Endothelial cell (in vitro differentiated cells): Measurements from ENCODE around the gene UBA1. TPM values are rescaled to one million over a fixed set of nuclear protein-coding genes. Genes with fewer than 3 reads are reported as not detected.

ENCODE experiments used
- DNase-seq: peaks from one replicate; pipeline ENCODE4 v3.0.0; 2021; ENCODE audit warnings: low spot score
- H3K27ac Mint-ChIP-seq: one replicate; pipeline ENCODE4 v1.8.0; 2021; ENCODE audit warnings: mixed read lengths, inconsistent platforms; ENCODE audit not compliant: unreplicated experiment
- H3K27me3 Mint-ChIP-seq: one replicate; pipeline ENCODE4 v1.8.0; 2021; ENCODE audit warnings: mild to moderate bottlenecking, moderate library complexity, mixed read lengths, inconsistent platforms; ENCODE audit not compliant: unreplicated experiment
- H3K36me3 Mint-ChIP-seq: one replicate; pipeline ENCODE4 v1.8.0; 2021; ENCODE audit warnings: mild to moderate bottlenecking, low read depth, mixed read lengths, inconsistent platforms; ENCODE audit not compliant: unreplicated experiment
- H3K4me1 Mint-ChIP-seq: one replicate; pipeline ENCODE4 v1.8.0; 2021; ENCODE audit warnings: mild to moderate bottlenecking, mixed read lengths, inconsistent platforms; ENCODE audit not compliant: unreplicated experiment
- H3K4me3 Mint-ChIP-seq: one replicate; pipeline ENCODE4 v1.8.0; 2021; ENCODE audit warnings: mild to moderate bottlenecking, mixed read lengths, inconsistent platforms; ENCODE audit not compliant: unreplicated experiment
- H3K9me3 Mint-ChIP-seq: one replicate; pipeline ENCODE4 v1.8.0; 2021; ENCODE audit warnings: mixed read lengths, inconsistent platforms; ENCODE audit not compliant: unreplicated experiment
- total RNA-seq: library from RNA; stranded (reverse); fragmentation: NEBNext Ultra II Directional; extraction: Animal tissue kit (Norgen Biotek cat#: 25700); gene quantifications from one replicate; pipeline ENCODE4 v1.2.1, GENCODE V29; 2021; ENCODE audit not compliant: unreplicated experiment
- TF ChIP-seq, protein P1 (sequence below): fragments of 200-600 bp; sonication (generic); IDR thresholded peaks from one replicate; pipeline ENCODE4 v1.5.0; 2021; ENCODE audit warnings: antibody characterized with exemption; ENCODE audit not compliant: unreplicated experiment

Gene UBA1
- total RNA-seq, 1 donor from 2014 or later = 246 TPM

DNA sequence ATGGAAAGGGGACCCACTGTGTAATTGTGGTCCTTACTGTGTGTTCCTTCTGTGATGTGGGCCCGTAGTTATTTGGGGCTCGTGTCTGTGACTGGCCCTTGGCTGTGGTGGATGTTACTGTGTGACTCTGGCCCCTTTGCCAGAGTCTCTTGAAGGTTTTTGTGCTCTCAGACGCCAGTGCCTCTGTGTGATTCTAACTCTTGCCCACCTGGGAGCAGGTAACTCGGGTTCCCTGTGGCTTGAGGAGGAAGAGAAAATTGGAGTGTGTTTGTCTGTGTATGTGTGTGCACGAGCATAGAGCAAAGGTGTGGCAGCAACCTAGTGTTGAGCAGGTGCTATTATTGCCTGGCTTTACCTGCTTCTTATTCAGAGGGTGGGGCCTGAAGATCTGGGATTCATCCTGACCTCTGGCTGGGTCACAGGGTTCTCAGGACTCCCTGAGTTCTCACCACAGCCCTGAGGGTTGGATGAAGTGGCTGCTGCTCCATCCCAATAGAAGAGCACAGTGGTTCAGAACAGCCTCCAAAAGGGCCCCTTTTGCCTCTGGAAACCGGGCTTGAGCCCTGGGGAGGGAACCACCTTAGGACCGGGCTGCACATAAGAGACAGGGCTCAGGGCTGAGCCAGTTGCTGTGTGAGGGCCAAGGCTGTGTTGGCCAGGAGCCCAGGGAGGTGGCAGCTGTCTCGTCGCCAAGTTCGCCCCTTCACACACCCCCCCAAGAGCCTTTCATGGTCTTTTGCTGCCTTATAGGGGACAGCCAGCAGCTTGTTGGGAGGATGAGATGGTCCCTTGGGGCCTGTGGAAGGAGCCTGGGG is 47.3 kb upstream of the UBA1 start:
- H3K4me3 Mint-ChIP-seq = peak overlapping the region; percentile 96

DNA sequence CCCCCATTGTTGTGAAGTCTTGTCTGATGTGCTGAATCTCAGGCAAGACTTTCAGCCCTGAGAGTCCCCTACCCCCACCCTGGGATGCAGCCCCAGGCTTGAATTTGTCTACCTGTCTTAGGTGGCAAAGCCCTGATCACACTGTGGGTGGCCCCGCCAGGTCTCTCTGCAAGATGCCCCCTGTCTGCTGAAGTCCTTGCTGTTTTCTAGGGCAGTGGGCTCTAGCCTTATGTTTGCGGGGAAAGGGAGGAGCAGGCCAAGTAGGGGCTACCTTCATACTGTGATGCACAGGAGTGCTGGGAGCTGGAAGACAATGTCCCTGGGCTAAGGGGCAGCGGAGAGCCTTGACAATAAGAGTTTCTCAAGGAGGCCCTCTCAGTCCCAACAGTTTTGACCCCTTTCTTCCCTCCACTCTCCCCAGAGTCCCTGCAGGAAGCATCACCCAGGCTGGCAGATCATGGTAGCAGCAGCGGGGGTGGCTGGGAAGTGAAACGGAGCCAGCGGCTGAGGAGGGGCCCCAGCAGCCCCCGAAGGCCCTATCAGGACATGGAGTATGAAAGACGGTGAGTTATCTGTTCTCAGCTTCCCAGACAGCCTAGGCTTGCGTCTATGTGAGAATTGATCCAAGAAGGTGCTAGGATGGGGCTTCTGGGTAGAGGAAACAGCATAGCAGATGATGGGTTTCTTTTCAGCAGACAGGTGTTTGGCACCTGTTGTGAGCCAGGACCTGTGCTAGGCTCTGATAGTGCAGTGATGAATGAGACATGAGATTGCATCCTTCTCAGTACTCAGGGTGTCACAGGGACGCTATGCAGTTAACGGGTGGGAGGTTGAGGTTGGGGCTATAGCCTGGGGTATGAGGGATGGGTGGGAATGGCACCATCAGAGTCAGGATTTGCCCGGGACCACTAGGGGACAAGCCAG is 46.4 kb upstream of the UBA1 start:
- DNase-seq = no peak
- Mint-ChIP-seq H3K36me3 (no peaks in the 10 kb centered on the region), H3K9me3 (no peaks in the 10 kb centered on the region), H3K4me1 (peaks cover 10% of the 10 kb centered on the region), H3K27me3 (peaks cover 7% of the 10 kb centered on the region), H3K4me3 (no peak overlapping the region), H3K27ac (no peak overlapping the region)
- TF ChIP-seq, protein P1, sequence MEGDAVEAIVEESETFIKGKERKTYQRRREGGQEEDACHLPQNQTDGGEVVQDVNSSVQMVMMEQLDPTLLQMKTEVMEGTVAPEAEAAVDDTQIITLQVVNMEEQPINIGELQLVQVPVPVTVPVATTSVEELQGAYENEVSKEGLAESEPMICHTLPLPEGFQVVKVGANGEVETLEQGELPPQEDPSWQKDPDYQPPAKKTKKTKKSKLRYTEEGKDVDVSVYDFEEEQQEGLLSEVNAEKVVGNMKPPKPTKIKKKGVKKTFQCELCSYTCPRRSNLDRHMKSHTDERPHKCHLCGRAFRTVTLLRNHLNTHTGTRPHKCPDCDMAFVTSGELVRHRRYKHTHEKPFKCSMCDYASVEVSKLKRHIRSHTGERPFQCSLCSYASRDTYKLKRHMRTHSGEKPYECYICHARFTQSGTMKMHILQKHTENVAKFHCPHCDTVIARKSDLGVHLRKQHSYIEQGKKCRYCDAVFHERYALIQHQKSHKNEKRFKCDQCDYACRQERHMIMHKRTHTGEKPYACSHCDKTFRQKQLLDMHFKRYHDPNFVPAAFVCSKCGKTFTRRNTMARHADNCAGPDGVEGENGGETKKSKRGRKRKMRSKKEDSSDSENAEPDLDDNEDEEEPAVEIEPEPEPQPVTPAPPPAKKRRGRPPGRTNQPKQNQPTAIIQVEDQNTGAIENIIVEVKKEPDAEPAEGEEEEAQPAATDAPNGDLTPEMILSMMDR = no peak

More for the DNA sequence above, 47.3 kb upstream of the UBA1 start:
- Mint-ChIP-seq H3K27ac (peak overlapping the region; percentile 83), H3K27me3 (peaks cover 7% of the 10 kb centered on the region), H3K4me1 (peaks cover 10% of the 10 kb centered on the region), H3K36me3 (no peaks in the 10 kb centered on the region), H3K9me3 (no peaks in the 10 kb centered on the region)
- no peak for DNase-seq
- TF ChIP-seq, protein P1 = no peak

DNA sequence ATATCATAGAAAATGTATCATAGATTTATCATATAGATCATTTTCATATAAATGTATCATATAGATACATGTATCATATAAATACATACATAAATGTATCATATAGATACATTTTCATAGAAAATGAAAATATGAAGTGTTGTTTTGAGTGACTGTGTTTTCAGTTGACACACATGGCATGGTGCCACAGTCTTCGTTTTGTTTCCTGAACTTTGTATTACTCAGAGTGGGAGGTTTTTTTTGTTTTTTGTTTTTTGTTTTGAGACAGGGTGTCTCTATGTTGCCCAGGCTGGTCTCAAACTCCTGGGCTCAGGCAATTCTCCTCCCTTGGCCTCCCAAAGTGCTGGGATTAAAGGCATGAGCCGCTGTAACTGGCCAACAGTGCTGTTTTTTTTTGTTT is 44.7 kb upstream of the UBA1 start:
- TF ChIP-seq, protein P1 = no peak
- H3K4me1 Mint-ChIP-seq = peaks cover 10% of the 10 kb centered on the region

DNA sequence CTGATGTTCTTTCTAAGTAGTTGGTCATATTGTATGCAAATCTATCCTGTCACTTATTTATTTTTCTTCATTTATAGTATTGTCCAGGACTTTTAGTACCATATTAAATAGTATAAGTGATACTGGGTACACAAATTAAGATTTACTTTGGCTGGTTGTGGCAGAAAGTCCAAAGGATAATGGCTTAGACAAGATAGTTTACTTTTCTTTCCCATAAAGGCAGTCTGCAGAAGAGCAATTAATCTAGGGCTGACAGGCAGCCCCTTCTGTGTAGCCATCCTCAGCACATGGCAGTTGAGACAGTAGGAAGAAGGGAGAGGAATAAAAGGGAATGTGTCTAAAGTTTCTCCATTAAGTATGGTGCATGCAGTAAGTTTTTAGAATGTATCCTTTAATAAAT is 42.2 kb upstream of the UBA1 start:
- H3K27ac Mint-ChIP-seq = no peak overlapping the region
- H3K4me1 Mint-ChIP-seq = peaks cover 3% of the 10 kb centered on the region
- H3K27me3 Mint-ChIP-seq = no peaks in the 10 kb centered on the region
- H3K36me3 Mint-ChIP-seq = no peaks in the 10 kb centered on the region
- no peak overlapping the region for H3K4me3 Mint-ChIP-seq
- no peaks in the 10 kb centered on the region for H3K9me3 Mint-ChIP-seq
- TF ChIP-seq, protein P1 = no peak
- DNase-seq = no peak

More for the DNA sequence above, 44.7 kb upstream of the UBA1 start:
- no peak for DNase-seq
- H3K36me3 Mint-ChIP-seq = no peaks in the 10 kb centered on the region
- peaks cover 7% of the 10 kb centered on the region for H3K27me3 Mint-ChIP-seq
- H3K27ac Mint-ChIP-seq = no peak overlapping the region
- H3K4me3 Mint-ChIP-seq = no peak overlapping the region
- no peaks in the 10 kb centered on the region for H3K9me3 Mint-ChIP-seq
